OCI-LY1 (cell line): ENCODE results near the gene LRRC73.

ENCODE experiments used
- CTCF ChIP-seq: fragments of 200-600 bp; sonication (generic), shearing (Covaris generic); IDR thresholded peaks from 2 replicates; pipeline ENCODE4 v1.5.1; 2017; ENCODE audit warnings: mild to moderate bottlenecking, antibody characterized with exemption, low read length, moderate library complexity, mixed read lengths
- EZH2 ChIP-seq: fragments of 200-600 bp; sonication (generic), shearing (Covaris generic); IDR thresholded peaks from 2 replicates; pipeline ENCODE4 v1.8.0; 2017; ENCODE audit warnings: borderline replicate concordance, mixed run types, mild to moderate bottlenecking, antibody characterized with exemption, low read length, moderate library complexity, mixed read lengths

GRCh38 chr6:43488667-43489276 lies 21.4 kb downstream of the LRRC73 start:
- TF ChIP-seq CTCF (no peak), EZH2 (no peak)
